ENCODE results near the gene RXRB. TPM values are rescaled to one million over a fixed set of nuclear protein-coding genes. Genes with fewer than 3 reads are reported as not detected.

Gene RXRB
- total RNA-seq, 3 donors from 2014 or later: 55.2 to 62.3 (median 60.8) TPM

DNA sequence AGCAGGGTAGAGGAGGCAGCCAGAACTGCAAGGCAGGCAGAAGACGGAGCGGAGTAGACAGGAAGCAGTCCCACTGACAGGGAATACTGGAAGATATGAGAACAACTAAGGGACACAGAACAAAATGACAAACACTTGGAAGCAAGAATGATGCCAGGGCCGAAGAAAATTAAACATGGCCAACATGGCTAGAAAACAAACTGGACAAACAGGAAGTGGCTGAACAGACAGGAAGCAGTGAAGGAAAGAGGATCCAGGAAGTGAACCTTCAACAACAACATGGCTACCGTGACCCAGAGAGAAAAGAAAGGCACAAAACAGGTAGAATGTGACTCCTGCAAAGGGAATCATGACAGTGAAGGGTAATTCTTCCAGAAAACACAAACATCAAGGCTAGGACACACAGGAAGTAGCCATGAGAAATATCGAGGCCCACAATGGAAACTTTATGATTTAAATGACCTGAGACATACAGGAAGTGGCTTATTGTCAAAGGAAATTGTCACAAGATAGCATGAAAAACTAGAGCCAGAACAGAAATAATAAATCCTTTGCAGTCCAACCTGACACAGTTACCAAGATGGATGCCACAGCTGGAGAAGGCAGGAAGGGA is 17.3 kb downstream of the RXRB start:
- ATAC-seq (no peak), DNase-seq (no peak)
- H3K4me3 Mint-ChIP-seq: peak overlapping the region; percentile 60
- peaks cover 8% of the 10 kb centered on the region for H3K27me3 Mint-ChIP-seq (ENCODE audit: low read depth)
- peaks cover 13% of the 10 kb centered on the region for H3K36me3 Mint-ChIP-seq (ENCODE audit: insufficient read depth)
- peaks cover 24% of the 10 kb centered on the region for H3K4me1 Mint-ChIP-seq (ENCODE audit: low read depth)
- peaks cover 14% of the 10 kb centered on the region for H3K9me3 Mint-ChIP-seq

DNA sequence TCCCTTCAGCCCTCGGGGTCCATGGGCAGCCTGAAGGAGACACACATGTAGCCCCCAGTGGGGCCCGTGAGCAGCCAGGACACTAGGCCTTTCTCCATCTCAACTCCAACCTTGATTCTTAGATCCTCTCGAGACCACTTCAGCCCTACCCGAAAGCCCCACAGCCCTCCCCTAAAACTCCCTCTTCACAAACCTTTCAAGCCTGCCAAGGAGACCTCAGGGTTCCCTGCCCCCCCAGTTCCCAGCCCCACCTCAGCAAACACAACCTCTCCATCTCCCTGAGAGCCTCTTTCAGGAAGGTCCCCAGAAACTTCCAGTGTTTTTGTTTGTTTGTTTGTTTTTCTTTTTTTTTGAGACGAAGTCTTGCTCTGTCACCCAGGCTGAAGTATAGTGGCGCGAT is 19.3 kb downstream of the RXRB start:
- H3K27me3 Mint-ChIP-seq (ENCODE audit: low read depth): peaks cover 4% of the 10 kb centered on the region
- peaks cover 14% of the 10 kb centered on the region for H3K9me3 Mint-ChIP-seq
- DNase-seq (no peak), ATAC-seq (no peak)
- peaks cover 24% of the 10 kb centered on the region for H3K4me1 Mint-ChIP-seq (ENCODE audit: low read depth)
- H3K36me3 Mint-ChIP-seq (ENCODE audit: insufficient read depth): peaks cover 13% of the 10 kb centered on the region
- H3K4me3 Mint-ChIP-seq: no peak overlapping the region

DNA sequence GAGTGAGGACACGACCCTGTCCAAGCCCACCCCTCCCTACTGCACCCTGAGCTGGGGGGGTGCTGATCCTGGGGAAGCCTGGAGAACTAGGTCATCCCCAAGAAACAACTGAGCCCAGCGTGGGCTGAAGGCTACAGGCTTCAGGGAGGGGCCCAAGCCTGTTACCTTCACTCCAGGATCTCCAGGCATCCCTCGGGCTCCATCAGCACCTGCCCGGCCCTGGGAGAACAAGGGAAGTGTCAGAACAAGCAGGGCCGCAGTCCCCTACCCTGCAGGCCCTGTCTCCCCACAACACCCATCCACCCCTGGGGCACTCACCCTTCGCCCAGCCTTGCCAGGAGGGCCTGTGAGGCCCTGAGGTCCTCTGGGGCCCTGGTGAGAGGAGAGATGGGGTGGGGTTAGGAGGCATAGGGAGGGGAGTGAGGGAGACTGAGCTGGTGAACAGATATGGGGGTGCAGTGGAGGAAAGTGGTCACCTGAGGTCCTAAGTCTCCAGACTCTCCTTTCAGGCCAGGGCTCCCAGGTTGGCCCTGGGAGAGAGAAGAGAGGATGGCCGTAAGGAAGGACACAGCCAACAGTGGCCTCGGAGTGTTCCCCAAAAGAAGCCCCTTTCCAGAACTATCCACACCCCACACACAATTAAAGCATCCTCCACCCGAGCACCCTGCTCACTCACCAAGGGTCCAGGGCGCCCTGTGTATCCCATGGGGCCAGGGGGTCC is 21.6 kb downstream of the RXRB start:
- ATAC-seq: no peak

DNA sequence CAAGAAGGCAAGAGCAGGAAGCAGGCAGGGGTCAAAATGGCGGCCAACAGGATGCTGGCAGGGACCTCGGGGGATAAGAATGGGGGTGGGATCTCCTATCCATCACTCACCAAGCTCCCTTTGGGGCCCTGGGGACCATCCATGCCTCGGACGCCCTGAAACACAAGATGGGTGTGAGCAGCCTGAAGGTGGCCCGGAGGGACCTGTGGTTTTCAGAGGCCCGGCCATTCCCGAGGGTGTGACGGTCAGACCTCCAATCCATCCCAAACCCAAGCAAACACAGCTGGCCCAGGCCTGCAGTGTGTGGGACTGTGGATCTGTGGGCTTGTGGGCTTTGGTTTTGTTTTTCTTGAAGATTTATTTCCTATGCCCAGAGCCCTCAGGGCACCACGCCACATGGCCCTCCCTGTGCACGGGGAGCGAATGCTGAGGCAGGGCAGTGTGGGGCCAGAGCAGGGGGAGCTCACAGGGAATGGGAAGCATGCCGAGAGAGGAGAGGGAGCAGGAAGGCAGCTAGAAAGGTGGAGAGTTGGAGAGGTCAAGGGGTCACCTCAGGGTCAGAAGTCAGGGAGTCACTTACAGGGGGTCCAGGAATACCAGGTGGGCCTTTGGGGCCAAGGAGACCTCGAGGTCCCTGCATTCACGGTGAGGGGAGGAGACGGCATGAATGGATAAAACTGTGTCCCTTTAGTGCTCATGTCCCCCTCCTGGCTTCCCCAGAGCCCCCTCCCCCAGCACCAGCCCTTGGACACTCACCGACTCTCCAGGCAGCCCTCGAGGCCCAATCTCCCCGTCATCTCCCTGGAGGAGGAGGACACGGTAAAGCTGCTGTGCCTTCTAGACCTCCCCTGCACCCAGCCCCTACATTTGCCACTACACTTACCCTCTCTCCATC is 22.7 kb downstream of the RXRB start:
- H3K9me3 Mint-ChIP-seq: peaks cover 3% of the 10 kb centered on the region
- DNase-seq (no peak), ATAC-seq (no peak)
- H3K4me1 Mint-ChIP-seq (ENCODE audit: low read depth): peaks cover 3% of the 10 kb centered on the region
- peaks cover 3% of the 10 kb centered on the region for H3K36me3 Mint-ChIP-seq (ENCODE audit: insufficient read depth)
- peaks cover 10% of the 10 kb centered on the region for H3K27me3 Mint-ChIP-seq (ENCODE audit: low read depth)
- H3K4me3 Mint-ChIP-seq: no peak overlapping the region

More for the DNA sequence above, 21.6 kb downstream of the RXRB start:
- Mint-ChIP-seq H3K4me1 (ENCODE audit: low read depth) (peaks cover 14% of the 10 kb centered on the region), H3K36me3 (ENCODE audit: insufficient read depth) (peaks cover 13% of the 10 kb centered on the region), H3K4me3 (no peak overlapping the region), H3K27me3 (ENCODE audit: low read depth) (peaks cover 7% of the 10 kb centered on the region), H3K9me3 (peaks cover 14% of the 10 kb centered on the region)
- no peak for DNase-seq

DNA sequence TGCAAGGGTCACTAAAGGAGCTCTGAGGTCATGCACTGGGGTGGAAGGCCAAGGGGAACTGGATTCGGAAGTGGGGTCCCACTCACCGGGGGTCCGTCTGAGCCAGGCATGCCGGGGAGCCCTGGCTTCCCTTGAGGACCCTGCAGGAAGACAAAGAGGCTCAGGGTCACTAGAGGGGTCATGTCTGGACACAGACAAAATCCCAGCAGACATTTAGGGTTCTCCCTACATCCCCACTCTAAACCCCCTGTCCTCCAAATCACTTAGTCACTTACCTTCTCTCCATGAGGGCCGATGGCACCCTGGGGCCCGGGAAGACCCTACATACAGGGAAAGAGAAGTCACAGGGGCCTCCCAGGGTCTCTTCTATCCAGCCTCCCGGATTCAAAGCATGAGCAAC is 23.6 kb downstream of the RXRB start:
- H3K27me3 Mint-ChIP-seq (ENCODE audit: low read depth): peaks cover 10% of the 10 kb centered on the region
- ATAC-seq: no peak

DNA sequence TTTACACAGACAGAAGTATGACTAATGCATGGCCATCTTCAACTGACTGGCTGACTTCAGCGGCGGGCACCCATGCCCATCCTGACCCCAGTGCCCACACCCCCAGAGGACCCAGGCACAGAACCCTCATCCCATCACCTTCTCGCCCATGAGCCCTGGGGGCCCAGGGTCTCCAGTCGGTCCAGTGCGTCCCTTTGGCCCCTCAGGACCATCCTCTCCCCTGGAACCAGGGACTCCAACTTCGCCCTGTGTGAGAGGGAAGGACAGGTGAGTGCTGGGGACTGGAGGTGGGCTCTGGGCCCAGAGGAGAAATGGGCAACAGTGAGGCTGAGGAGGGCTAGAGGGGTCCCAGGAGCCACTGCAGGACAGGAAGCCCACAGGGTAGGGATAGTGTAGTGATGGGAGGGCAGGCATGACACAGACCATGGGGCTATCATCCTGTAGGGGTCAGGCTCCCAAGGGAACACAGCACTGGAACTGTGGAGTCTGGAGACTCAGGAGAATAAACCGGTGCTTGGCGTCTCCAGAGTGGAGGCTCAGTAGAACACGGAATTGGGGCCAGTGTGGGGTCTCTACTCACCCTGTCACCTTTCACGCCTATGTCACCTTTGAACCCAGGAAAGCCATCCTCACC is 24.9 kb downstream of the RXRB start:
- H3K4me3 Mint-ChIP-seq: no peak overlapping the region
- H3K36me3 Mint-ChIP-seq (ENCODE audit: insufficient read depth): no peaks in the 10 kb centered on the region
- H3K9me3 Mint-ChIP-seq: no peaks in the 10 kb centered on the region
- DNase-seq (no peak), ATAC-seq (no peak)
- H3K27me3 Mint-ChIP-seq (ENCODE audit: low read depth): peaks cover 11% of the 10 kb centered on the region
- no peaks in the 10 kb centered on the region for H3K4me1 Mint-ChIP-seq (ENCODE audit: low read depth)

More for the DNA sequence above, 23.6 kb downstream of the RXRB start:
- DNase-seq: no peak
- Mint-ChIP-seq H3K9me3 (no peaks in the 10 kb centered on the region), H3K4me3 (no peak overlapping the region), H3K4me1 (ENCODE audit: low read depth) (no peaks in the 10 kb centered on the region), H3K36me3 (ENCODE audit: insufficient read depth) (no peaks in the 10 kb centered on the region)

DNA sequence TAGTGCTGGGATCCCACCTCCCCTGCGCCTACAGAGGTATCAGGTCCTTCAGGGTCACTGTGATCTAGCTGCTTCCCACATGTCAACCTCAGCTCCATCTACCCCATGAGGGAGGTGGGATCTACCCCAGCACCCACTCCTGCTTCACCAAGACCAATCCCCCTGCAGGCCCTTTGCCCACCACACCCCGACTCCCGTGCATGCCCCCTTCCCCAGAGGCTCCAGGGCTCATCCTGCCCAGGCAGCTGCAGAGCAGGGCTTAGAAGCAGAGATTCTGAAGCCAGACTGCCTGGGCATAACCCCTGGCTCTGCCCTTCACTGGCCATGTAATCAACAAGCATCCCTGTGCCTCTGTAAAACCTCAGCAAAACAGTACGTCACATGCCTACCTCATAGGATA is 25.7 kb downstream of the RXRB start:
- H3K27me3 Mint-ChIP-seq (ENCODE audit: low read depth): peaks cover 11% of the 10 kb centered on the region

DNA sequence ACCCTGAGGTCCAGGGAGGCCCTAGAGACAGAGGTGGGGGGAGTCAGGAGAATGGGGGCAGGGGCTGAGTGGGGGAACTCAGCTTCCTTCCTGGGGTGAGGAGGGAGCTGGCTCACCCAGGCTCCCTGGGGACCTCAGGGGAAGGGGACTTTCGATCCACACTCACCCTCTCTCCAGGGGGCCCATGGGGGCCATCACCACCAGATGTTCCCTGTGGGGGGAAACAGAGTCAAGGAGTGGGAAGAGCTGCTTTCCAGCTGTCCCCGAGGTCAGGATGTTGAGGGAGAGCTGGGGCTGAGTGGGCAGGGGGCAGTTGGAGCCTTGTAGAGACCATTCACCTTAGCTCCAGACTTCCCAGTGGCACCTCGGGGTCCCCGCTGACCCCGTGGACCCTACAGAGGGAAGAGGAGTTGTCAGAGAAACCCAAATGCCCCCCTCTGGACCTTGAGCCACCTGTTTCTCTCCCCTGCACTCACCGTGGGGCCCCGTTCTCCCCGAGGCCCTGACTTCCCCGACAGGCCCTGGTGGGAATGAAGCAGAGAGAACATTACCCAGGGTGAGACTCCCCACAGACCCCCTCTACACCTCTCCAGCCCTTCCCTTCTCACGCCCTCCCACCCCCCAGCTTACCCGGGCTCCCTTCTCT is 26.8 kb downstream of the RXRB start:
- Mint-ChIP-seq H3K9me3 (no peaks in the 10 kb centered on the region), H3K27me3 (ENCODE audit: low read depth) (peaks cover 11% of the 10 kb centered on the region)
- ATAC-seq: no peak

More for the DNA sequence above, 25.7 kb downstream of the RXRB start:
- ATAC-seq: no peak
- H3K9me3 Mint-ChIP-seq: no peaks in the 10 kb centered on the region
- no peak for DNase-seq
- no peaks in the 10 kb centered on the region for H3K36me3 Mint-ChIP-seq (ENCODE audit: insufficient read depth)
- no peaks in the 10 kb centered on the region for H3K4me1 Mint-ChIP-seq (ENCODE audit: low read depth)
- H3K4me3 Mint-ChIP-seq: no peak overlapping the region

DNA sequence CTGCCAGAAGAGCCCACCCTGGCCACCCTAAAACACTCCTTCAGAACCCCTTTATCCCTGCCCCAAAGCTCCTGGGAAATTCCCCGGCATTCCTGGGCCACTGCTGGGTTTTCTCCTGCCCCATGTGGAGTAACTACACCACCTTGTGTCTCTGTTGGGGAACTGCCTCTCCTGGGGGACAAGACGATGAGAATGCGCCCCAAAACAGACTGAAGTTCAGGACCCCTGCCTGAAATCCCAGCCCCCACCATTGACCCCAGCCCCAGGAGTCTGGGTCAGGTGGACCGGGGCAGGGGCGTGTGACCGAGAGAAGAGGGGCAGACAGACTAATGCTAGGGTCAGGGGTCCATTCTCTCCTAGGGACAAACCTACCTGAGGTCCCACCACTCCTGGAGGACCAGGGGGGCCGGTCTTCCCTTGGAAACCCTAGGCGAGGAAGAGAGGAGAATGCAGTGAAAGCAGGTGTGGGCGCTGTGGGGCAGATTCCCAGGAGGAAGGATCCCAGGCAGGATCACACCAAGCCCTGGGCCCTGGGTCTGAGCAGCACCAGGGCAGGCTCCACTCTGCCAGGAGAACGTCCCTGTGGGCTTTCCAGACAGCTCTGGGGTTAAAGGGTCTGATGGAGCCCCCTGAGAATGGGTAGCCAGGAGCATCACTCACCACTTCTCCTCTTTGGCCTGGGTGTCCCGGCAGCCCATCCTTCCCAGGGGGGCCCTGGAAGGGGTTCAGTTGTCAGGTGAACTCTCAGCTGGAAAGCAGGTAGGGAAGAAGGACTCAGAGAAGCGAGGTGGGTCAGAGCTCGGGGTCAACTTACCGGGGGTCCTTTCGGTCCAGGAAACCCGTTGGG is 27.6 kb downstream of the RXRB start:
- H3K27me3 Mint-ChIP-seq (ENCODE audit: low read depth): peaks cover 8% of the 10 kb centered on the region
- no peak for DNase-seq
- H3K4me1 Mint-ChIP-seq (ENCODE audit: low read depth): no peaks in the 10 kb centered on the region
- no peak overlapping the region for H3K4me3 Mint-ChIP-seq
- no peaks in the 10 kb centered on the region for H3K36me3 Mint-ChIP-seq (ENCODE audit: insufficient read depth)
- ATAC-seq: no peak
- H3K9me3 Mint-ChIP-seq: no peaks in the 10 kb centered on the region

More for the DNA sequence above, 26.8 kb downstream of the RXRB start:
- H3K4me1 Mint-ChIP-seq (ENCODE audit: low read depth): no peaks in the 10 kb centered on the region
- DNase-seq: no peak
- H3K36me3 Mint-ChIP-seq (ENCODE audit: insufficient read depth): no peaks in the 10 kb centered on the region
- no peak overlapping the region for H3K4me3 Mint-ChIP-seq

DNA sequence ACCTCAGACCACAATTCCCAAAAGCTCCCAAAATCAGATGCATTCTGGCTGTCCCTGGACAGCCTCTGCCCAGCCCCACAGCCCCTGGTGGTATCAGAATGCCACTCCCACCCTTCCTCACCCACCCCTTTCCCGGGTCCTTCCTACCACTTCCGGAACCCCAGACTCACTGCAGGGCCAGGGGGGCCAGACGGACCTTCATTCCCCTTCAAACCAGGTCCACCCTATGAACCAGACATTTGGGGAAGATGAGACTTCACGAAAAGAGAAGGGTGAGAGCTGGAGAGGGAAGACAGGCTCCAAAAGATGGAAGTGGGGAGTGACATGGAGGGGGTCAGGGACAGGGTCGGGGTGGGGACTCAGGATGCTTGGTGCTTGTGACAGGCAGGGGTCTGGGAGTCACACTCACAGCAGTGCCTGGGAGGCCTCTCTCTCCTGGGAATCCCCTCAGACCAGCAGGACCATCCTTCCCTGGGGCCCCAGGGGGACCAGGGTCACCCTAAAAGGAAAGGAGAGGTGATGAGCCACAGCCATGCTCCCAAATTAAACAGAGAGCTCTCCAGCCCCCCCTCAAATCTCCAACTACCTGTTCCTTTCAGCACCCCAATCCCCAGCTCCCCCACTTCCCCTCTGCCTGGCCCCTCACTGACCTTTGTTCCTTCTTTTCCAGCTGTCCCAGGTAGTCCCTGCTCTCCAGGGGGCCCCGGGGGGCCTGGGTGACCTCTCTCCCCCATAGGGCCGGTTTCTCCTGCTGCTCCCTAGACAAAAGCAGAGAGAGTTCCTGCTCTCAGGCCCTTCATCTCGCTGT is 28.4 kb downstream of the RXRB start:
- Mint-ChIP-seq H3K4me1 (ENCODE audit: low read depth) (no peaks in the 10 kb centered on the region), H3K36me3 (ENCODE audit: insufficient read depth) (no peaks in the 10 kb centered on the region), H3K4me3 (no peak overlapping the region), H3K27me3 (ENCODE audit: low read depth) (peaks cover 8% of the 10 kb centered on the region), H3K9me3 (no peaks in the 10 kb centered on the region)
- DNase-seq (no peak), ATAC-seq (no peak)

DNA sequence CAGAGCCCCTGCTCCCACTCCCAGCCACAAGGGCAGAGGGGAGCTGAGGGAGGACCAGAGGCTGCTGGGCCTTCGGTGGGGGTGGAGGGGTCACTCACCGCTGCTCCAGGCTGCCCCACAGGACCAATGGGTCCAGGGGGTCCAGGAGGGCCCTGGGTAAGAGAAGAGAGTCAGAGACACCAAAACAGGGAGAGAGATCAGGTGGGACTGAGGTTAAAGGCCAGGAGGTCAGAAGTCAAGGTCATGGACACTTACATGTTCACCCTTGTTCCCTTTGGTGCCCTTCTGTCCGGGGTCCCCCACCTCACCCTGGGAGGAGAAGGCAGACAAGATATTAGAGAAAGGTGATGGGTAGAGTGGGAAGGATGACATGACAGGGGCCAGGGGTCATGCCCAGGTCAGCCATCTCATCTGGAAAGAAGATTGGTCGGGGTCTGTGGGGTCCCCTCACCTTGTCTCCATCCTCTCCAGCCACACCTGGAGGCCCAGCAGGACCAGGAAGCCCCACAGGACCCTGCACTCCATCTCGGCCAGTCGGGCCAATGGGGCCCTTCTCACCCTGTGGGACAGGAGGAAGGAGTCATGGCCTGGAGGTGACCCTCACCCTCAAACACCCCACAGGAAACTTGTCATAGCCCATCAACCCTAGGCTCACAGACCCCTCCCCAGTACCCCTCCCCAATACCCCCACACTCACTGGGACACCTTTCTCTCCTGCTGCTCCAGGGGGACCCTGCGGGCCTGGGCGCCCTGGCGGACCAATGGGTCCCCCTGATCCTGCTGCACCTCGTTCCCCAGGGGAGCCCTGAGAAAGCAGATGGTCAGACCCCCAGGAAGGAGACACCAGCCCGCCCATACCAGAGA is 29.2 kb downstream of the RXRB start:
- Mint-ChIP-seq H3K4me1 (ENCODE audit: low read depth) (no peaks in the 10 kb centered on the region), H3K4me3 (no peak overlapping the region), H3K36me3 (ENCODE audit: insufficient read depth) (no peaks in the 10 kb centered on the region), H3K27me3 (ENCODE audit: low read depth) (peaks cover 7% of the 10 kb centered on the region), H3K9me3 (no peaks in the 10 kb centered on the region)
- DNase-seq (no peak), ATAC-seq (no peak)

All from activated T-cell treated with anti-CD3 and anti-CD28 coated beads, Interleukin-2, amount 50 U/mL, for 4 hours (primary cell).